GM21737 (cell line): Measurements from ENCODE around the gene CPHXL.

Source experiments
- ATAC-seq: cut with Tn5 transposase; IDR thresholded peaks from one replicate; pipeline ENCODE4 v1.9.1; 2021; ENCODE audit warnings: mild to moderate bottlenecking, moderate library complexity; ENCODE audit not compliant: unreplicated experiment

The CPHXL gene

DNA sequence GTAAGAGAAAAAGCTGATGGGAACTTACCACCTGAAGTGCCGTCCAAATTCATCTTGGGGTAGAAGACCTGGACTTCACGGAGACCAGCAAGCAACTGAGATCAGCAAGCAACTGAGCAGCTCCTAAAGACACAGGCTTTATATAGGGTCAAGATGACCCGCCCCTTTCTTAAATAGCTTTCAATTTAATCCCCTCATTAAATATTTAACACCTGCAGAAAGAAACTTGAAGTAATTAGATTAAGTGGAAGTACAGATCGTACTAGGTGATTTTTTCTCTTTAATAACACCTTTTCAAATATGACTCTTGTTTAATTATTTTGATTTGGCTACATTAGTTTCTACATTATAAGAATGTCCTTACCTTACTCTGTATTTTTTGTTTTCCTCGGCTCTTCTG is at the start of gene CPHXL:
CPHXL (minus strand) TSS at position 101 of the 400 bp plus-strand sequence; CDS start at position 53, 48 bp downstream.
- ATAC-seq: no peak

DNA sequence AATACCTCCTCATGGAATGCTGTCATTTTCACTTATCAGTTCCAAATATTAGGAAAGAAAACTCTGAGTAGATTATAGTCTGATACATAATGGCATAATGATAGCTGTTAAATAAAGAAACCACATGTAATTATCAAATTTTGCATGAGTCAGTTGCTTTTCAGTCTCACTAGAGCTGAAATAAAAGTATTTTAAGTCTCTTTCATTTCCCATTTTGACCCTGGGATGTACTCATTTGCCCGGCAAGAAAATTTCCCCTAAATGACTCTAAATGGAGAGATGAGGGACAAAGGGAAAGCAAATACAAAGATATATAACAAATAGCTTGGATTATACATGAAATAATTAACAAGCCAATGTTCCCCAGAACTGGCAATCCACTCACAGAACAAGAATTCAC is 47.9 kb upstream of the CPHXL start:
- no peak for ATAC-seq

DNA sequence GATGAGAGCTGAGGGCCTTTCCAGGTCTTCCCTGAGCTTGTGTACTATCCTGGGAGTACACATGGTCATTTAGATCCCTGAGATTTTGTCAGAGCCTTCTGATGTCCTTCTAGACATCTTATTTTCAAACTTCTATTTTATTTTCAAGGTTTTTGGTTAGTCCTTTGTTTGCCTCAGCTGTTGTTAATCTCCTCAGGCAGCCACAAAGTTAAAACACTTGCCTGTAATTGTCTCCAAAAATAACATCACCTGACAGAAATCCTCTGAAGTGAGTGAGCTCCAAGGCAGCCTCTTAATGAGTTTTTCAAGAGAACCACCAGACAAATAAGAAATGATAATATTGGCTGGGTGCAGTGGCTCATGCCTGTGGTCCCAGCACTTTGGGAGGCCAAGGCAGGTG is 43.8 kb upstream of the CPHXL start:
- ATAC-seq: no peak

DNA sequence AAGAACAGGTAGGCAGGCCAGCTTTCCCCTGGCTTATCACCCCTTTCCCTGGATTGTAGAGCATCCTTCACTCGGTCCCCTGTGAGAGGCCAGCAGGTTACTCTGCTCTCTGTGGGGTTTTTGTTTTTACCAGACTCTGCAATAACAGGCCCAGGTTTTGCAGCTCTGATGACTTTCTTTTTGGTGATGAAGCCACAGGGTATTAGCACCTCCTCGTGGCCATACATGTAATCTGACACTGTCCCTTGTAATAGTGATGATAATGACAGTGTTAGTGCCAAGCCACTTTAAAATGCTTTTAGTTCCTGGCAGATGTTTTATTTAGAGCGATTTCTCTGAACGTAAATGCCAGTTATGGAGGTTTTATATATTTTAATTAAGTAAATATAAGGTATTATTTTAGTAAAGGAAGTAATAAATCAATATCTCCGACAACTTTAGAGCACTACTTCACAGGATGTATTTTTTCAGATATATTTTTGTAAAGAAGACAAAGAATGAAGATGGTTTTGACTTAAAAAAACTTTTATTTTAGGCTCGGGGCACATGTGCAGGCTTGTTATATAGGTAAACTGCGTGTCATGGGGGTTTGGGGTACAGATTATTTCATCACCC is 38.0 kb upstream of the CPHXL start:
- peak; percentile 89 for ATAC-seq

DNA sequence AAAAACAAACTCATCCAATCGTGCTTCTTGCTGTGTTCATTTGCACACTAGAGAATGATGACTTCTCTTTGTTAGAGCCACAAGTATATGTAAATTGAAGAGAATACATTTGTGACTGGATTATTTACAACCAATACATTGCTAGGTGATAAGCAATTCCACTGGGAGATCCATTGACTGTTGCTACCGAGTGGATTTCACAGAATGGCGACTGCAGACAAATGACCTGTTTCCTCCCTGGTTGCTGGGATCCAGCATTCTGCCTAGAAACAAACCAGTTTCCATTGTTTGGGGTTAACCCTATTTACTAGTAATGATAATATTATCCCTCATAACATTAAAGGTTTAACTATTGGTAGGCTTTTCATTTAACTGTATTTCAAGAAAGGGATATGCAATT is 36.9 kb upstream of the CPHXL start:
- no peak for ATAC-seq

DNA sequence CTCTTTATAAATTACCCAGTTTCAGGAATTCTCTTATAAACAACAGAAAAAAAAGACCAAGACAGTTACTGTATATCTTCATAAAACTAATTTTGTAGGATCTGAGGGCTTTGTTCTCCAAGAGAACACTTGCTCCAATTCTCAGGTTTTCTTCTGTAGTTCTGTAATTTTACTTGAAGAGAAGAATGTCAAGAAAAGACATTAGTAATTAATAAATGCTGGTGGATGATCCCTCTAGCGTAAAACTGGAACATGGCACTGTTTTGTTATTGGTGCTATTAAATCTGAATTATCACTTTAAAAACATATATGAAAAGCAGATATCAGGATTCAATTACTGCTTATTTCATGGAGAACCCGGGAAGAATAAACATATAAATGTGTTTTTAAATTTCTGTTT is 36.5 kb upstream of the CPHXL start:
- no peak for ATAC-seq

DNA sequence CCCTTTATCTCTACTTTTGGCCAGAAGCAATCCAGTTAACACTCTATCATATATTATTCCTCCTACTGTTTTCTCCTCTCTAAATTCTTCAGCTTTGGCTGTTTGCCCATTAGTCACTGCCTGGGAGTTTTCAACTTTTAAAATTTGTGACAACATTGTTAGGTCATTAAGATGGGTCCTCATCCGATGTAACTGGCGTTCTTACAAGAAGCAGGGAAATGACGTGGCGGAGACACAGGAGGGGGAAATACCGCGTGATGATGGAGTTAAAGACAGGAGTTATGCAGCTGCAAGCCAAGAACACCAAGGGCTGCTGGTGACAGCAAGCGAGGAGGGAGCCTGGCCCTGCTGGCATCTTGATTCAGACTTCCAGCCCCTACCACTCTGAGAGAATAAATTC is 34.8 kb upstream of the CPHXL start:
- peak; percentile 9 for ATAC-seq

DNA sequence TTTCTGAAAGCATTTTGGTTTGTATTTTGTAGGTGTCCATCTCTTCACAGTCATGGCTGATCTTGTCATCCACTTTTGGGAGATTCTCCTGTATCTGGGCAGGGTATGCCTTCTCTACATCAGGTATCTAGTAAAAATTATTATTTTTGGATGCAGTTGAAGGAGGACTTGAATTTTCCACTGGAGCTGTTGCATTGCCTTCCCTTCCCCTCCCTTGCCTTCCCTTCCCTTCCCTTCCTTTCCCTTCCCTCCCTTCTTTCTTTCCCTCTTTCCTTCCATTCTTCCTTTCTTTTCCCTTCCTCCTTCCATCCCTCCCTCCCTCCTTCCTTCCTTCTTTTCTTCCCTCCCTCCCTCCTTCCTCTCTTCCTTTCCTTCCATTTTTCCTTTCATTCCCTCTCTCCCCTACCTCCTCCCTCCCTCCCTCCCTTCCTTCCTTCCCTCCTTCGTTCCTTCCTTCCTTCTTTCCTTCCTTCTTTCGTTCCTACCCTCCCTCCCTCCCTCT is 33.8 kb upstream of the CPHXL start:
- no peak for ATAC-seq

DNA sequence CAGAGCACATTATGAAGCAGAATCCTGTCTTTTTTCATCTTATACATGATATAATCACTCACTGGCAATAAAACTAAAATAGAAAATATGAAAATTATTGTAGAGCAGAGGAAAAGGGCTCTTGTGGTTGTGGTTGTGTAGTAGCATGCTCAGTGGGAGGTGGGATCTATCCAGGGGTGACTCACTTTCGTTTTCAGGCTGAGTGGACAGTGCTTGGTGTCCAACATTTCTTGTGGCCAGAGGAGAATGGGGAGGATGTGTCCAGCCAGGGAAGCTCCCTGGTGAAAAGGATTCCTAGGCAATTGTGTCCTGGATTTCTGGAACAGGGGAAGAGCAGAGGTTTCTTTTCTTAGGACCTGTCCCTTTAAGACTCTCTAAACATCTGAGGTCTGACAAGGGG is 31.9 kb upstream of the CPHXL start:
- no peak for ATAC-seq

DNA sequence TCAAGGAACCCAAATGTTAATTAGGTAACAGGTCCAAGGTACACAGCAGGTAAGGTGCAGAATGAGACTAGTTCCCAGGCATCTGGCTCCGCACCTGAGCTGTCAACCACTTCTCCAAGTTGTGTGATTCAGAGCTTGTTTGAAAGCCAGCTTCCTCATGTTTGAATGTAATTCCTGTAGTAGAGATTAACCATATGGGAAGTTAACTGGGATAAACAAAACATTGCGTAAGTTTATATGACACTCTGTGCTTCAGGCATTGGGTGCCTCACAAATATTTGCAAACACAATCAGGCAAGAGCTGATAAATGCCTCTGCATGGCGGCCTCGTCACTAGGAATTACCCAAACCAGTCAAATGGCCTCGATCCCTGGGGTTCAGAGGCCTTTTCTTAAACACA is 27.9 kb upstream of the CPHXL start:
- no peak for ATAC-seq

DNA sequence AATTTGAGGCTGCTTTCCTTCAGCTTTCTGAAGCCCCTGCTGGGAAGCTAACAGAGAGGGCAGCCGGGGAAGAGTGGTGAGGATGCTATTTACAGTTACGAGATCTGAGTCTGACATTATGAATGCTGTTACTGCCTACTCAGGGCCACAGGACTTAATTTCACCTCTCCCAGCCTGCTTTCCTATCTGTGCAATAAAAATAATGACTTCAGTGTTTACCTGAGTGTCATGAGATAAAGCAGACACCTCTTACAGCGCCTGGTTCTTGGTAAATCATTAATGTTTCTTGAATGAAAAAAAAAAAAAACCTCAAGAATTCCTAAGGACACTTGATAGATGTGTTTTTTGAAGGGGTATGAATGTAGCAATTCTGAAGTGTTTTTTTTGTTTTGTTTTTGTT is 24.2 kb upstream of the CPHXL start:
- ATAC-seq: no peak

DNA sequence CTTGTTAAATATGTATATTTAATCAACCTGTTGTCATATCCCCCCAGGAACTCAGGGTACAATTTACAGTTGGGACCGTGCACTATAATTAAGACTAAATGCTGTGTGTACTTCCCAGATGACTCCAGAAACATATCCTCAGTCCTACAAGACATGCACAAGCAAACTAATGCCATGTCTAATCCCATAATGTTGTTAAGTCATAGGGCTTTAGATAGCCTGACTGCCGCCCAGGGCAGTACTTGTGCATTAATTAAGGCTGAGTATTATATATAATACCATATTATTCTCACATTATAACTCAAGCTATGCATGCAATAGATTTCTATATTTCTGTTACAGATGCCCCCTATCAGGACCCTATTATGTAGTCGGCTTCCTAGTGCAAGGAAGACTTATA is 20.1 kb upstream of the CPHXL start:
- ATAC-seq: no peak

DNA sequence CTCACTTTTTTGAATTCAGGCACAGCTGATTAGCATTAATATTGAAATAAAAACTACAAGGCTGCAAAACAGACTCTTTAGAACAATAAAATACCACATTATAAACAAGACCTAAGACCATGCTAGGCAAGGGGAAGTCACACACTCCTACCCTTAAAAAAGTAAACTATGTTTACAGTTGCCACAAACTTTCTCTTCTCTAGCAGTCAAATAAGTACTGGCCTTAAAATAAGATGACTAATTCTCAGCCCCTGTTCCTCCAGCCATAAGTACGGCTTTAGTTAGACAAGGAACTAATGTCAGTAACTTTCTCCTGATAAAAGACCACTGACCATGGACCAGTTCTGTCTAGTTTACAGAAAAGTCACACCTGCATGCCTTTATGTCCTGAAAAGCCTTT is 19.5 kb upstream of the CPHXL start:
- no peak for ATAC-seq

DNA sequence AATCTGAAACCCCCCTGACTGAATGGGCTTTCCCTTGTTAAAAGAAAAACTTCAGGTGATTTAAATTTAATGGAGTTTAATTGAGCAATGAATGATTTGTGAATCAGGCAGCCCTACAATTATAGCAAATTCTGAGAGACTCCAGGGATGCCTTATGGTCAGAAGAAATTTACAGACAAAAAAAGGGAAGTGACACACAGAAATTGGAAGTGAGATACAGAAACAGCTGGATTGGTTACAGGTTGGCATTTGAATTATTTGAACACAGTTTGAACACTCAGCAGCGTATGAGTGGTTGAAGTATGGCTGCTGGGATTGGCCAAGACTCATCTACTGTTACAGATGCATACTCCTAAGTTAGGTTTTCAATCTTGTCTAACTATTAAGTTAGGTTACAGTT is 19.0 kb upstream of the CPHXL start:
- ATAC-seq: no peak

DNA sequence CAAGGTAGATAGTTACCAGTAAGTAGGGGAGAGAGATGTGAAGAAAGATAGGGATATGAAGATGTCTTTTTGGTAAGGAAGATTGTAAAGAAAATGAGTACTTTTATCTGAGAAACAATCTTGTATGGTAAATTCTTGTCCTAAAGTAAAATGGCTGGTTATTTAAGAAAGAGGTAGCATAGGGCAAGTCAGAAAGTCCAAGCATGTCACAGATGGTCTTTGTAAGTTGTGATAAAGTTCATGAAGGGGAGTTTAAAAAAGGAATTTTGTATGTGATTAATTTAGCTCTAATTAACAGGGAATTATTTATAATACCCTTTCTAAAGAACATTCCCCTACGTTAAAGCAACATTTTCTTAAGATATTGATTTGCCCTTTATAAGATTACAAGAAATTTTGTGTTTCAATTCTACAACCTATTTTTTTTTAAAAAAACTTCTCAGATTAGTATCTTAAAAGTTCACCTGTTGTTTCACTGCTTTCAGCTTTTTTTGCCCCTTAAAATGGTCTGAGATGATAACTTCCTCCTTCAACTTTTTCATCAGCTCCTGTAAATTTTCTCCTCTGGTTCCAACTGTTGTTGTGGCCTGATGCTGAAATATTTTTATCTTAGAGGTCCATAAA is 16.2 kb upstream of the CPHXL start:
- no peak for ATAC-seq

DNA sequence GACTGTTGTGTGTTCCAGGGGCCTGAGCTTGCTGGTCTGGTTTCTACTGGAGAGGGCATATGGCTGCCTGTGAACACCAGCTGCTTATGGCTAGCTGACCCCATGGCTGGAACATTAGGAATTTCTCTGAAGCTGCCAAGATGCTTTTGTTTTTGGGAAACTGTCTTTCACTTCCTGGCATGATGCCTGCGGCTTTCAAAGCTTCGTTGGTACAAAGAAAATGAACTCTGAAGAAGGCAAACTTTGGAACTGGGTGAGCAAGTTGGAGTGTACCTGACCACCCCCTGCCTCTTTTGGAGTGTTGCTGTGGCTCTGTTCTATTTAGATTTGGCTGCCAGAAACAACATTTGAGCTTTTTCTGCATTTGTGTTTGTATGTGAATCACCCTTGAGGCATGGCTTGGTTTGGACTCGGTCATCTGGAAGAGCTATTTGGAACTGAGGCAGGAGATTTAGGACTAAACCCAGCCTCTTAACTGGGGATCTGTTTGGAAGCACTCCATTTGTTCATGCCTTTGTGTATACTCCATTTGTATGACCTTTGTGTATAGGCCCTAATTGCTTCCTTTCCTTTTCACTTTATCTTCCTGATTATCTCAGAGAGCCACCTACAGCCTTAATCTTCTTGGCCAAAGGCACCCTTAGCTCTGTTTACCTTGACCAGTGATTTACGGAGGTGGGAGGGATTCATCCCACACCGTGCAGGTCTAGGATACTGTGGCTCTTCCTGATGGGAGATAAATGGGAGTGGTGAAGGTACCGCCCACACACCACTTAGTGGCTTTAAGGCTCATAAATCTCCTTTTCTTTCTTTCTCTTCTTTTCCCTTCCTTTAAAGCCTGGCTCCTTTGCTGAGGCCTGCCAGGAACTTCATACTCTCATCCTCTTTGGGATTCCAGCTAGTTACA is 7.3 kb upstream of the CPHXL start:
- ATAC-seq: no peak

DNA sequence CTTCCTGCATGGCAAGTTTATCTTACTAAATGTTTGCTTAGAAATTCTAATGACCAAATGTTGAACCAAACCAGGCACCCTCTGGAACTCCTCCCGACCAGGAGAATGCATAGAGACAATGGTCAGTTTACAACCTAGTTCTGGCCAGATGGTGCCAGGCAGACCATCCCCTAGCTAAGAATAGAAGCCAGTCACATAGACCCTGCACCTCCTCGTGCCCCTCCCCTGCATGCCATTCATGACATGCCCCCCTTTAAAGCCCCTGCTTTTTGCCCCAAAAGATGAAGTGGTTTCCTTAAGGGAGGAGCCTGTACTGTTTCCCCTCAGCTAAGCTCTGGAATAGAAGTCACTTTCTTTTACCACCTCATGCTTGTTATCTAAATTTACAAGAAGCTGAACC is 6.6 kb upstream of the CPHXL start:
- ATAC-seq: no peak

DNA sequence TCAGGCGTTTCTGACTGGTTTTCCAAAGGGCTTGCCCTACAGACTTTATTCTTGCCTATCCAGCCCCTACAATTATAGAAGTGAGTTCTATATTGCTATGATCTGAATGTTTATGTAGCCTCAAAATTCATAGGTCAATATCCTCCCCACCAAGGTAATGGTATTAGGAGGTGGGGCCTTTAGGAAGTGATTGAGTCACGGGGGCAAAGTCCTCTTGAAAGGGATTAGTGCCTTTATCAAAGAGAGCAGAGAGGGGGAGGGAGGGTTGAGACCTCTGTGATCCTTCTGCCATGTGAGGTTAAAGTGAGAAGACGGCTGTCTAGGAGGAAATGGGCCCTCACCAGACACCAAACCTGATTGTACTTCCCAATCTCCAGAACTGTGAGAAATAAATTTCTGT is 931 bp upstream of the CPHXL start:
- no peak for ATAC-seq

DNA sequence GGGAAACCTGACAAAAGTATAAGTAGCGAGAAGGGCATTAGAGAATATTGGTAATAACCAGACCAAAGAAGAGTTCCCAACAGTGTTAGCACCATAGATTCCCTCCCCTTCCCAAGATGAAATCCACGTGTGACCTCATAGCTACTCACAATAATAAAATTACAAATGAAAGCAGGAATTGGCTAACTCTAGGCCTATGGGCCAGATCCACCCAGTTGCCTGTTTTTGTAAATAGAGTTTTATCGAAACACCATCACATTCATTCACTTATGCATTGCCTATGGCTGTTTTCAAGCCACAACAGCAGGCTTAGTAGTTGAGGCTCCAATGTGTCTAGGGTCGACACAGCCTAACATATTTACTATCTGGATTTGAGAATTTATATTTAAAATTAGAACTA is 7.8 kb downstream of the CPHXL start:
- ATAC-seq: no peak

DNA sequence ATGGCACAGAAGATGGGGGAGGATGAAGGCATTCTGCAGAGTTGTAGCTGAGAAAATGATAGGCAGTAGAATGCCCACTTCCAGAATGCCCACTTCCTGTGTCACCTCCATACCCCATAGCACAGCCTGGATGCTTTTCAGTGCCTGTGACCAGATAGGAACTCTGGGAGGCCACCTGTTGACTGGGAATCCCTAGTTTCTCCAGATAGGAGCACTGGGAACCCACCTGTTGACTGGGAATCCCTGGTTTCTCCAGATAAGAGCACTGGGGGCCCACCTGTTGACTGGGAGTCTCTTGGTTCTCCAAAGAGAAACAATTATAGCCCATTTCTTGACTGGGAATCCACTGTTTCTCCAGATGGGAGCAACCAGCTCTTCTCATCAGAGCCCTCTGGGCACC is 11.6 kb downstream of the CPHXL start:
- no peak for ATAC-seq

DNA sequence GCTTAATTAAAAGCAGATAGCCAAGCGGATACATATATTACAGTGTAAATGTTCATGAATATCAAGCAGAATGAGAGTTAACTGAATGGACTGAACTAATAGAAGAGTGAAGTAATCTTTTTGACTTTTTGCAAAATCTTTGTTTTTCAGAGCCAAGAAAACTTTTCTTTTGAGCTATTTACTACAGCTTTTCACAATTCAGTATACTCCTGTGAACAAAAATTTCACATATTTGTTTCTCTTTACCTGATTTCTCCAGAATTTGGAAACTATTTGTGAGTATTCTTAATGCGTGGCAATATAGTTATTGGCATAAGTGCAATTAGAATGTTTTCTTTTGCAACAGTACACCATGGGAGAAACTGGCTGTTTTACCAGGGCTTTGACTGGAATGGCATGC is 15.9 kb downstream of the CPHXL start:
- no peak for ATAC-seq

DNA sequence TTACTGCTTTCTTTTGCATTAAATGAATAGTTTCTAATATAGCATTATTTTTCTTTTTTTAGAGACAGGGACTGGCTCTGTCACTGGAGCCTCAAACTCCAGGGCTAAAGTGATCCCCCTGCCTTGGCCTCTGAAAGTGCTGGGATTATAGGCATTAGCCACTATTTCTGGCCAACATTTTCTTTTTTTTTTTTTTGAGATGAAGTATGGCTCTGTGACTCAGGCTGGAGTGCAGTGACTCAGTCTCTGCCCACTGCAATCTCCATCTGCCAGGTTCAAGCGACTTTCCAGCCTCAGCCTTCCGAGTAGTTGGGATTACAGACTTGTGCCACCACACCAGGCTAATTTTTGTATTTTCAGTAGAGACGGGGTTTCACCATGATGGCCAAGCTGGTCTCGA is 23.0 kb downstream of the CPHXL start:
- no peak for ATAC-seq
